CD4-positive, alpha-beta T cell treated with Interleukin-15 for 4 hours (primary cell): ENCODE data around the gene CNGA3.
A peak's percentile ranks its signal among the peaks of the same experiment; 100 is the strongest.
"Not testable (repeated sequence)": the region's sequence is repeated elsewhere in the genome, so short reads cannot be mapped to it uniquely, and the experiment has no call there.

Experiments
- DNase-seq: peaks from one replicate; pipeline ENCODE4 v3.0.0-alpha.2; 2020; ENCODE audit warnings: low spot score

Gene CNGA3

DNA sequence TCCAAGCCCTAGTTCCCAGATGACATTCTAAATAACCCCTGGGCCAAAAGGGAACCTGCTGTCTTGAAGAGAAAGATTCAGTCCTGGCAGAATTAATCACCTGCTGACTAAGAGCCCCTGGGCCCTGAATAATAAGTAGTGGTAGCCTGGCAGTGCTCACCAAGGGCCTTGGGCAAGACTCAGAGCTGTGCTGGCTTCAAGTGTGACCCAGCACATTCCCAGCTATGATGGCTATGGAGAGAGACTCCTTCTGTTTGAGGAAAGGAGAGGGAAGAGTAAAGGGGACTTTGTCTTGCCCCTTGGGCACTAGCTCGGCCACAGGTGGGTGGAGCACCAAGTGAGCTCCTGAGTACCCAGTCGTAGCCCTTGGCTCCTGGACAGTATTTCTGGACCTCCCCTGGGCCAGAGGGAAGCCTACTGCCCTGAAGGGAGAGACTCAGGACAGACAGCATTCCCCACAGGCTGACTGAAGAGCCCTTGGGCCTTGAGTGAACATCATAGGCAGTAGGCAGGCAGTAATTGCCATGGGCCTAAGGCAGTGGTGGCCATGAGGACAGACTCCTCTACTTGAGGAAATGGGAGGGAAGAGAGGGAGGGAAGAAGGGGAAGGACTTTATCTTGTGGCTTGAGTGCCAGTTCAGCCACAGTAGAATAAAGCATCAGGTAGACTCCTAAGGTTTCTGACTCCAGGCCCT is 58.4 kb downstream of the CNGA3 start:
- no peak for DNase-seq

- DNase-seq, result no peak
Observed at GRCh38 chr2:98405301-98405700, 59.0 kb downstream of the CNGA3 start.

- no peak for DNase-seq
Observed at GRCh38 chr2:98408155-98408554, 61.9 kb downstream of the CNGA3 start.

GRCh38 chr2:98412751-98413458 is 66.6 kb downstream of the CNGA3 start:
- peak; percentile 80 for DNase-seq

DNA sequence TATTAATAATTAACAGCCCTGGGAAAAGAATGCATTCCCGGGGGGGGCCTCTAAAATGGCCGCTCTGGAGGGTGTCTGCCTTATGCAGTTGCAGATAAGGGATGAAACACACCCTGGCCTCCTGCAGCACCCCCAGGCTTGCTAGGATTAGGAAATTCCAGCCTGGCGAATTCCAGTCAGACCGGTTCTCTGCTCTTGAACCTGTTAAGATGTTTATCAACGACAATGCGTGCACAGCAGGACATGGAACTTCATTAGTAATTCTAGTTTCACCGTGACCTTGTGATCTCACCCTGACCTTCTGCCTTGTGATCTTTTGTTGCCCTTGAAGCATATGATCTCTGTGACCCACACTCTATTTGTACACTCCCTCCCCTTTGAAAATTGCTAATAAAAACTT is 68.0 kb downstream of the CNGA3 start:
- DNase-seq, result not testable (repeated sequence)

GRCh38 chr2:98415719-98416248 is 69.5 kb downstream of the CNGA3 start:
- not testable (repeated sequence) for DNase-seq

- DNase-seq, result no peak
Observed at GRCh38 chr2:98416383-98417159, 70.3 kb downstream of the CNGA3 start.

- DNase-seq, result no peak
Observed at GRCh38 chr2:98419544-98419943, 73.3 kb downstream of the CNGA3 start.

DNA sequence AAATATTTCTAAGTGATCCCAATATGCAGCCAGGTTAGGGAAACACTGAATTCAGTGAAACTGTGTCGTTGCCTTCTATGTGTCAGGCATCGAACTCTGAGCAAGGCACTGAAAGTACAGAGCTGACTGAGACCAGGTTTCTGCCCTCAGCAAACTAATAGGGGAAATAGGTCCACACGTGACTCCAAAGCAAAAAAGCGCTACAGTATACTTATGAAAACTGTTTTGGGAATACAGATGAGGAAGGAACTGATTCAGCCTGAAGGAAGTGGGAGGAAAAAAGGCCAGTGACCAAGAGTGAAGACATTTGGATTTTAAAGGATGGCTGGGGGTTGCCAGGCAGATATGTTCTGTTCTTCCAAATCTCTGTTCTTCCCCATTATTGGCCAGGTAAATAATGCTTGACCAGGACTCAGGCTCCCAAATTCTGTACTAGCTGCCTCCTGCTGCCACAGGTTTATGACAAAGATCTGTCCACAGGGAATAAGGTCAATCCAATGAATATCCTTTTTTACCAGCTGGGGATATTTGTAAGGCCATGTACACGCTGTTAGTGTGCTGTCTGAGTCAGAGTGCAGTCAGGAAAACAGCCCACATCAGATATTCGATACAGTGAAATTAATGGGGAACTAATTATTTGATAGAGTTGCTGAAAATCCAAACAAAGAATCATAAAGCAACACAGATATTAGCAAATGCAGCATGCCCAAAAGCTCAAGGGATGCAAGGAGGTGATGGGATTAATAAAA is 73.9 kb downstream of the CNGA3 start:
- DNase-seq, result no peak

- no peak for DNase-seq
Observed at GRCh38 chr2:98422449-98422848, 76.2 kb downstream of the CNGA3 start.

GRCh38 chr2:98426771-98427170 is 80.5 kb downstream of the CNGA3 start:
- DNase-seq, result no peak

DNA sequence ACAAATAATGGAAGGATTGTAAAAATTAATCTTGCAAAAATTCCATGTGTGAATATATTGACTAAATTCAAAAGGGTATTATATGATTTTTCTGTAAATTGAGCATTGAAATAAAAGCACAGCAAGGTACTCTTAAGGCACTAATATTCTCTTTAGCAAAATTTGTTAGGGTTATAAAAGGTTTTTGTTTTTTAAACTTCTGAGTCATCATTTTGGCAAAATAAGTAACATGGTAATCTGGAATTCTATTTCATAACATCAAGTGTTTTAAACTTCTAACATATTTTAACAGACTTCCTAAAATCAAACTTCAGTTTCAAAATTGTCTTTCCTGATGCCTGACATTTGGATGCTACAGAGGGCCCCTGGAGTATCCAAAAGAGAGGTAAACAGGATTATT is 85.9 kb downstream of the CNGA3 start:
- DNase-seq, result no peak

DNA sequence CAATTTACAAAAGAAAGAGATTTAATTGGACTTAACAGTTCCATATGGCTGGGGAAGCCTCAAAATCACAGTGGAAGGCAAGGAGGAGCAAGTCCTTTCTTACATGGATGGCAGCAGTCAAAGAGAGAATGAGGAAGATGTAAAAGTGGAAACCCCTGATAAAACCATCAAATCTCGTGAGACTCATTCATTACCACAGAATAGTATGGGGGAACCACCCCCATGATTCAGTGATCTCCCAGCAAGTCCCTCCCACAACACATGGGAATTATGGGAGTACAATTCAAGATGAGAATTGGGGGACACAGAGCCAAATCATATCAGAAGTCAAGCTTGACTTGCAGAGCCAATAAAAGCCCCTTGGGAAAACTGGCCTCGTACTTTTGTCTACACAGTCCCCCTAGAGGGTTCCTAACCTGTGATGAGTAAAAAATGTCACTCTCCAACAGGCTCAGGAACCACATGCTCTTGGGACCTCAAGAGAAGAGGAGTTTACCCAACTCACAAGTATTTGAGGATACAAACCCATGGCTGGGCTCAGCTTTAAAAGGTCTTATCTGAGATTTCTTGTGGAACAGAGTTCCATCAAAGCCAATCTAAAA is 87.2 kb downstream of the CNGA3 start:
- no peak for DNase-seq

DNA sequence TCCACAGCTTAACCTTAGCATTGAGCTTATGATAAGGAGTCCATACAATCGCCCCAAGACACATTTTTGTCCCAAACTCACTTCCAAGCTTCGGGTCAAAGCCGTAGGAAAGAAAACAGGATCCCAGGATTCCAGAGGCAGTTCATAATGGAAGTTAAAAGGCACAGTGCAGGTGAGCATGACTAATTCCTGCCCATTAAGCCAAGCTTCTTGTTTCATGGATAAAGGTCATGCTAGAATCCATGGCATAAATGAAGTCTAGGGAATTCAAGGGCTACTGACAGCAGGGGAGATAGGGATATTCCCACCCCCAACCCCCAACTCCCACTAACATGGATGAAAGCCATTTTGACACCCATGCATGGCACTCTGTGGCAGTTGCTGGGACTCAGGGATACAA is 88.2 kb downstream of the CNGA3 start:
- DNase-seq, result no peak

GRCh38 chr2:98435670-98436069 is 89.4 kb downstream of the CNGA3 start:
- not testable (repeated sequence) for DNase-seq

GRCh38 chr2:98436734-98437133 is 90.5 kb downstream of the CNGA3 start:
- no peak for DNase-seq

- DNase-seq, result peak; percentile 54
Observed at GRCh38 chr2:98438190-98439133, 92.2 kb downstream of the CNGA3 start.

- DNase-seq, result no peak
Observed at GRCh38 chr2:98441706-98442450, 95.6 kb downstream of the CNGA3 start.

DNA sequence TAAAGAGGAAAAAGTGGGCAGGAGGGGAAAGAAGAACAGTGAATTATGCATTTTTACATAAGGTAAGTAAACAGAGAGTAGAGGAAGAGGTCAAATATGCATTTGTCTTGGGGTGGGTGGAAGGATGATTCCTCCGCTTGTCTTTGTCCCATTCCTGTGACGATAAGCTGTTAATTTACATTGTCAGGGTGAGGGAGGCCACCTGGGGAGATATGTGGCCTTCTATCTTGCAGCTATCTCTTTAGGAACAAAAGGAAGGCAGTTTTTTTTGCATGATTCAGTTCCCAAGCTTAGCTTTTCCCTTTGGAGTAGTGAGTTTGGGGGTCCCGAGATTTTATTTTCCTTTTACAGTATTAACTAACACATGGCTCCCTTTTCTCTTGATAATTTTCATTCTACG is 96.2 kb downstream of the CNGA3 start:
- no peak for DNase-seq
